Measurements from ENCODE around the gene PARD3B.

Gene PARD3B

GRCh38 chr2:204680576-204680975 lies 135.3 kb downstream of the PARD3B start:
- H4K20me1 ChIP-seq (ENCODE audit: control insufficient read depth, insufficient read depth, low read depth, low read length) = no peaks in the 10 kb centered on the region
- no peak overlapping the region for H3K27ac ChIP-seq (ENCODE audit: low read depth, low read length)
- no peaks in the 10 kb centered on the region for H3K9me2 ChIP-seq (replicated peaks; ENCODE audit: control insufficient read depth, low read length)
- H3K4me1 ChIP-seq (ENCODE audit: control insufficient read depth, low read length) = no peaks in the 10 kb centered on the region
- H3K79me2 ChIP-seq (ENCODE audit: control insufficient read depth, low read length) = no peaks in the 10 kb centered on the region
- TF ChIP-seq EZH2phosphoT487 (IDR thresholded peaks at IDR 0.05; ENCODE audit: borderline replicate concordance, low read length) (no peak), CTCF (IDR thresholded peaks at IDR 0.05; ENCODE audit: low read depth, low read length, poor library complexity, severe bottlenecking) (no peak)
- H3F3A ChIP-seq (ENCODE audit: control insufficient read depth, insufficient read depth) = no peaks in the 10 kb centered on the region
- H3K36me3 ChIP-seq (ENCODE audit: control insufficient read depth, low read length) = no peaks in the 10 kb centered on the region
- no peak overlapping the region for H3K4me2 ChIP-seq (ENCODE audit: low read length)
- H3K9me3 ChIP-seq (ENCODE audit: control insufficient read depth, insufficient read depth, low read length) = no peaks in the 10 kb centered on the region; the same call in 1 of the 2 replicates
- no peak overlapping the region for H3K4me3 ChIP-seq (ENCODE audit: low read length)
- no peaks in the 10 kb centered on the region for H3K27me3 ChIP-seq (ENCODE audit: control insufficient read depth, low read length)

- Histone ChIP-seq H3K4me3 (ENCODE audit: low read length) (no peak overlapping the region), H3K36me3 (ENCODE audit: control insufficient read depth, low read length) (no peaks in the 10 kb centered on the region), H3K9me2 (replicated peaks; ENCODE audit: control insufficient read depth, low read length) (no peaks in the 10 kb centered on the region), H3K4me1 (ENCODE audit: control insufficient read depth, low read length) (no peaks in the 10 kb centered on the region), H3K4me2 (ENCODE audit: low read length) (no peak overlapping the region), H3K27me3 (ENCODE audit: control insufficient read depth, low read length) (no peaks in the 10 kb centered on the region), H3F3A (ENCODE audit: control insufficient read depth, insufficient read depth) (no peaks in the 10 kb centered on the region), H3K9me3 (ENCODE audit: control insufficient read depth, insufficient read depth, low read length) (no peaks in the 10 kb centered on the region; the same call in 1 of the 2 replicates), H3K79me2 (ENCODE audit: control insufficient read depth, low read length) (no peaks in the 10 kb centered on the region), H3K27ac (ENCODE audit: low read depth, low read length) (no peak overlapping the region), H4K20me1 (ENCODE audit: control insufficient read depth, insufficient read depth, low read depth, low read length) (no peaks in the 10 kb centered on the region)
- TF ChIP-seq EZH2phosphoT487 (IDR thresholded peaks at IDR 0.05; ENCODE audit: borderline replicate concordance, low read length) (no peak), CTCF (IDR thresholded peaks at IDR 0.05; ENCODE audit: low read depth, low read length, poor library complexity, severe bottlenecking) (no peak)
These were observed 136.1 kb downstream of the PARD3B start for GRCh38 chr2:204681412-204681811.

GRCh38 chr2:204683384-204683783 lies 138.1 kb downstream of the PARD3B start:
- no peaks in the 10 kb centered on the region for H3F3A ChIP-seq (ENCODE audit: control insufficient read depth, insufficient read depth)
- no peak overlapping the region for H3K27ac ChIP-seq (ENCODE audit: low read depth, low read length)
- no peak overlapping the region for H3K4me3 ChIP-seq (ENCODE audit: low read length)
- H4K20me1 ChIP-seq (ENCODE audit: control insufficient read depth, insufficient read depth, low read depth, low read length) = no peaks in the 10 kb centered on the region
- no peaks in the 10 kb centered on the region for H3K36me3 ChIP-seq (ENCODE audit: control insufficient read depth, low read length)
- no peaks in the 10 kb centered on the region for H3K4me1 ChIP-seq (ENCODE audit: control insufficient read depth, low read length)
- H3K9me3 ChIP-seq (ENCODE audit: control insufficient read depth, insufficient read depth, low read length) = no peaks in the 10 kb centered on the region; the same call in 1 of the 2 replicates
- no peaks in the 10 kb centered on the region for H3K9me2 ChIP-seq (replicated peaks; ENCODE audit: control insufficient read depth, low read length)
- TF ChIP-seq CTCF (IDR thresholded peaks at IDR 0.05; ENCODE audit: low read depth, low read length, poor library complexity, severe bottlenecking) (no peak), EZH2phosphoT487 (IDR thresholded peaks at IDR 0.05; ENCODE audit: borderline replicate concordance, low read length) (no peak)
- no peaks in the 10 kb centered on the region for H3K79me2 ChIP-seq (ENCODE audit: control insufficient read depth, low read length)
- no peaks in the 10 kb centered on the region for H3K27me3 ChIP-seq (ENCODE audit: control insufficient read depth, low read length)
- no peak overlapping the region for H3K4me2 ChIP-seq (ENCODE audit: low read length)
